DND-41 (cell line): Measurements from ENCODE around the gene ABI3BP.

Source experiments
- CTCF ChIP-seq: IDR thresholded peaks from 2 replicates; pipeline ENCODE4 v1.5.1; 2012; ENCODE audit warnings: borderline replicate concordance, low read length, moderate library complexity, mild to moderate bottlenecking; ENCODE audit not compliant: poor library complexity, severe bottlenecking; ENCODE audit errors: extremely low read depth
- EZH2 ChIP-seq: IDR thresholded peaks from 3 replicates; pipeline ENCODE4 v1.6.1; 2012; ENCODE audit warnings: borderline replicate concordance, low read depth, mild to moderate bottlenecking, moderate library complexity, low read length, inconsistent platforms; ENCODE audit not compliant: severe bottlenecking

GRCh38 chr3:100893590-100893989, 99.6 kb downstream of the ABI3BP start:
- peak; percentile 15 for TF ChIP-seq CTCF
- TF ChIP-seq EZH2 = no peak
